Non-pigmented ciliary epithelial cell (primary cell): ENCODE data around the gene GRM5.
"Not testable (repeated sequence)": the region's sequence is repeated elsewhere in the genome, so short reads cannot be mapped to it uniquely, and the experiment has no call there.

ENCODE experiments used
- DNase-seq: peaks from one replicate; pipeline ENCODE4 v3.0.0-alpha.2; 2010; ENCODE audit warnings: low read depth

The GRM5 gene

DNA sequence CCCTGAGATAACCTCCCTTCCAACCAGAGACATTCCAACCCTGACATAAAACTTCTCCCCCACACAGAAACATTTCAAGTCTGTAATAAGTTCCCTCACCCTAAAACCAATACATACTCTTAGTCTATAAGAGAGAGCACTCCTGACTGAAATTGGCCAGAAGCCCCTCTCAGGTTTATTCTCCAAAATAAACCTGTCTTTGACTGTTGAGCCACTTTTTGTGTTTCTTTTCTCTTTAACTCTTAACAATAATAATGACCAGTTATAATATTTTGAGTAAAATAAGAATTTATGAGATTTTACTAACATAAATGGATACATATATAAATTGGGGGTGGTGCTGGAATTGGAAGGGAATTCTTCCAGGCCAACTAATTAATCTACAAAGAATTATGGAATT, 93.6 kb downstream of the GRM5 start:
- DNase-seq: no peak

GRCh38 chr11:88961621-88962020, 104.2 kb downstream of the GRM5 start:
- not testable (repeated sequence) for DNase-seq

DNA sequence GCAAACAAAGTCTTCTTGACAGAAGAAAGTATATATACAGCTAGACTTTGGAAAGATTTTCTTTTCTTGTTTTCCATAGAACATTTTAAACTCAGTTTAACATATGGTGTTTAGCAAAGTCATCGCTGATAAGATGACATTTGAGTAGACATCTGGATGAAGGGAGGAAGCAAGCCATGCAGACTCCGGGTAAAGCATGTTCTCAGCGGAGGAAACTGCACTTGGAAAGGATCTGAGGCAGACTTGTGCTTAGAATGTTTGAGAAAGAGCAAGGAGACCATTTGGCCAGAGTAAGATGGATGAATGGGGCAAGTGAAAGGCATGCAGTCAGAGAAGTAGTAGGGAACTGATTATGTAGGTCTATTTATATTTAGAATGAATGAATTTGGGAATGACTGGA, 105.9 kb downstream of the GRM5 start:
- not testable (repeated sequence) for DNase-seq

- DNase-seq: no peak
These were observed 114.8 kb downstream of the GRM5 start for GRCh38 chr11:88950975-88951374.

GRCh38 chr11:88948908-88949307, 116.9 kb downstream of the GRM5 start:
- not testable (repeated sequence) for DNase-seq

DNA sequence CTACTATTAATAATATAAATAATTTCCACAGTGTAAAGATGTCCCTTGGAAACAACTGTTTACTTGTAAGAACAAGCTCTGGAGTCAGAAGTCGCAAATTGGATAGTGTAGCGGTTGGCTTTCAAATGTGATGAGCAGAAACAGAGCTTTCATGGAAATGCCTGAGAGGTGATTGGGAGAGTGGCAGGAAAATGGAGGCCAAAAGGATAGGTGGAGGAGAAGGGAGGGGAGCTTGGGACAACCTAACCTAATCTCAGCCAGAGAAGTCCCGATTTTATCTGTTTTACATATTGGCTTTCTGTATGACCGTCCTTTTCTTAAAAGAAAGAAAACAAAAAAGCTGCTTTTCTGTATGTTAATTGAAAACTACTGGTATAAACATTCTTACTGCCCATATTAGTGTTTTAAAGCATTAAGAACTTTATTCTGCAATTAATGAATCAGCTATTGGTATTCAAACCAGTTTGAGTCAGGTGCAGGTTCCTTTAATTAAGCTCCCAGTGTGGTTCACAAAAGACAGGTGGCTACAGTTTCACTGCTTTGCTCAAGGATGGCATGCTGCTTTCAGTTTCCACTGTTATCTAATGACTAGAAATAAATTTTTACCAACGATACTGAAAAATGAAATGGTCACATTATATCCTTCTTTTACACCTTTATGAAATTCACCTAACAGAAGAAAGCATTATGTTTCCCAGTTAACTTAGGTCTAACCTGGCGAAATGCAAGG, 117.8 kb downstream of the GRM5 start:
- not testable (repeated sequence) for DNase-seq

DNA sequence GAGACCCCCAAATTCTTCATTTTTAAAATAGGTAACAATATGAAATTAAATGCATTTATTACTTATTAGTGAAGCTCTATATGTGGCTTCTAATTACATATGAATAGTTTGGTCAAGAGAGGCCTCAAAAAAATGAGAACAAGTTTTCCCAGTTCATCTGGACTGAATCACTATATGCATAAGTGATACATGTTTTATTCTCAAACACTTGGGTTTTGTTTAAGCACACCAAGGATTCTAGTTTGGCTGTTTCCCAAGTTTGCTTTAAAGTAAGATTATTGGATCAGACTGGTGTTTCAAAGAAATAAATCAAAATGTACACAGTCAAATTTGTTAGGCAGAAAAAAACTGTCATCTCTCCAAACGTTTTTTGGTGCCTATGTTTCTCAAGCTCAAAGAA, 136.1 kb downstream of the GRM5 start:
- not testable (repeated sequence) for DNase-seq

DNA sequence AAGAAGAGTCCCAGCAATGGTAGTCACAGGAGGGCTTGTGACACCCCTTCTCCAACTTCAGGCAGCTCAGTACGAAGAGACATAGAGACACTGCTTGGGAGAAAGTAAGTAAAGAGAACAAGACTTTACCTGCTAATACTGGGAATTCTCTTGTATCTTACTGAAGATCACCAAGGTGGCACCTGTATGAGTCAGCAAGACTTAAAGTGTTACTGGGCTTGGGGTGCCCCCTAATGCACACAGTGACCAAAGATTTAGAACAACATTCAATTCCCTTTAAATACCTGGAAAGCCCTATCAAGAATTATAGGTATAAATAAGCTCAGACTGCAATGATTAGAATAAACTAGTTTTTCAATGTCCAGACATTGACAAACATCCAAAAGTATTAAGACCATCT, 148.7 kb downstream of the GRM5 start:
- not testable (repeated sequence) for DNase-seq

GRCh38 chr11:88909500-88909899, 156.3 kb downstream of the GRM5 start:
- DNase-seq: no peak

DNA sequence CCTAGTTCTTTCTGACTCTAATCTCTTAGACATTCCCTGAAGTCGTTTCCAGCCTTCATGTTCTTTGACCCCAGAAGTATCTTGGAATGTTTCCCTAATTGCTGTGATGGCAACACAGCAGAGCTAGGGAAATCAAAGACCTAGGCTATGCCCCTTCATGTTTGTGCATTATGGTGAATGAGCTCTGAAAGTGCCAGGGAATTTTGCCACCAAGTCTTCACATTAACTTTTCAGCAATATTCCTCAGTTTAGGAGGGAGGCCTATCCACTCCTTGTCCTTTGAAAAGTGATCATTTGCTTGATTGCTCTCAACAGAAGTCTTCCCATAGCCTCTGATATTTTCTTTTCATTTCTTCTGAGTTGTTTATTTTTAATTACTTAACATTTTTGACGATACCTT, 164.3 kb downstream of the GRM5 start:
- DNase-seq: not testable (repeated sequence)

GRCh38 chr11:88888855-88889254, 176.9 kb downstream of the GRM5 start:
- DNase-seq: not testable (repeated sequence)

DNA sequence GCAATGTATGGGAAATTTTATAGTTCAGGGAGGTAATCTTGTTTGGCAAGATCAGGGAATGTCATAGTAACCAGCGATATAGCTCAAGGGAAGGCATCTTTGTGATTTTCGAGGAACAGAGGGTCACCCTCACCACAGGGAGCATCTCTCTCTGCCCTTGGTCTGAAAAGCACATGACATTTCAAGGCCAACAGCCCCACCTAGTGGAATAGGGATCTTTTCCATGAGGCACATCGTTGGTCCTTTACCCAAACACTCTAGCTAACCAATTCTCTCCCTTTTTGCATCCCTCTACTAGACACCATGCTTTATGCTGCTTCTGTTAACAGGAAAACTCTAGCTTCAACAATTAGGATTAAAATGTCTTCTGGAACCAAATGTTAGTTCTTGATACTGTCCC, 179.0 kb downstream of the GRM5 start:
- DNase-seq: no peak

GRCh38 chr11:88882800-88883199, 183.0 kb downstream of the GRM5 start:
- DNase-seq: not testable (repeated sequence)

DNA sequence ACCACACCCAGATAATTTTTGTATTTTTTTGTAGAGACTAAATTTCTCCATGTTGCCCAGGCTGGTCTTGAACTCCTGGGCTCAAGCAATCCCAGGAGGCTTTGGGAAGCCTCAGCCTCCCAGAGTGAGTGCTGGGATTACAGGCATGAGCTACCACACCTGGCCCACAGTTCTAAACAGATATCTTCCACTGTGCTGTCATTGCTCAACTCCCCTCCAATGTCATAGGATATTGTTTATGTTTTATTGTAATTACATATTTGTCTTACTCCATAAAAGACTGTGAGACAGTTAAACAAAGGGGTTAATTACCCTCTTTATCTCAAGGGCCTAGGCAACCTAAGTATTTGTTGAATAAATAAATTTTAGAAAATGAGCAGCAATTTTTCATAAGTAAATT, 204.2 kb downstream of the GRM5 start:
- DNase-seq: no peak

DNA sequence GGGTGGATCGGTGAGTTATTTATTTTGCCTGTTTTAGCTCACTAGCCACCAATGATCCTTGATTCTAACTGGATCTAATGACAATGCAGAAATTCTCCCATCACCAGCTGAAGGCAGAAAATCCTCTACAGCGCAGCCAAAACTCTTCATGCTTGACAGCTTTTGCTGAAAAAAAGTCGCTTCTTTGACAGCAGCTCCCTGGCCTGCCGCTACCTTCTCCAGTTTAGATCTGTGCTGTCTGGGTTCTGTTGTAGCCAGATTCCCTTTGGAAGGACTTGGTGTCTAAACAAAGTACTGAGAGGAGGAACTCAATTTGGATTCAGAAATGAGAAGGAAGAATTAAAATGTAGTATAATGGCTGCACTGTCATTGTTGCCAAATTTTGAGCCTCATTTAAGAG, 205.4 kb downstream of the GRM5 start:
- DNase-seq: not testable (repeated sequence)

- DNase-seq: not testable (repeated sequence)
These were observed 211.8 kb downstream of the GRM5 start for GRCh38 chr11:88853963-88854362.

DNA sequence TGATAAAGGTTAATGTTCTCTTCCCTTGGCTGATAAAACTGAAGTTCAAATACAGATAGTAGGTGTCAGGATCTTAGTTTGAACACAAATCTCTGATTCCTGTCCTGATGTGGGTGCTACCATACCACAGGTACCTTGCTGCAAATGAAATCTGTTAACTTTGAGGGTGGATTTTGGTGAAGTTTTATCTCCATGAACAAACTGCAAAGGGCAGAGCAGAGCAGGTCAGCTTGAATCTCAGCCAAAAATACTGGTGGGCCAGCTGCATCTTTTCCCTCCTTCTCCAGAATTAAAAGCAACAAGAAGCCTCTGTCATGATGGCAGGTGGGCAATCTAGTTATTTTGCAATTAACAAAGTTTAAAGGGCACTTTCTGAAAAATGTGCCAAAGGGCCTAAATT, 214.2 kb downstream of the GRM5 start:
- not testable (repeated sequence) for DNase-seq

DNA sequence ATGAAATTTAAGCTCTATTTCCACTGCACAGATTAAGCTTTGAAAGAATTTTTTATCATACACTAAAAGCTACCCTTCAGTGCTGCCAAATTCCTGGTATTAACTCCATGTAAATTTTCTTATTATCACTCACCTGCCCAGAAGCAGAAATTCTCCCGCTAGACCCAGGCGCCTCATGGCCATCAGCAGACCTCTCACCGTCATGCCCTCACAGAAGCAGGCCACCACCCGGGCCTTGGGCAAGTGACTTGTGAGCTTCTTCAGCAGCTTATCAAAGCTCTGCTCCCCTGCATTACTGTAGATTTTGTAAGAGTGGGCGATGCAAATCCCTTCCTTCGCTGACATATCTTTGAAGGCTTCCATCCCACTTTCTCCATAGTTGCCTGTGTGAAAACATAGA, 216.0 kb downstream of the GRM5 start:
- DNase-seq: not testable (repeated sequence)

GRCh38 chr11:88849368-88849767, 216.4 kb downstream of the GRM5 start:
- DNase-seq: peak; percentile 3

DNA sequence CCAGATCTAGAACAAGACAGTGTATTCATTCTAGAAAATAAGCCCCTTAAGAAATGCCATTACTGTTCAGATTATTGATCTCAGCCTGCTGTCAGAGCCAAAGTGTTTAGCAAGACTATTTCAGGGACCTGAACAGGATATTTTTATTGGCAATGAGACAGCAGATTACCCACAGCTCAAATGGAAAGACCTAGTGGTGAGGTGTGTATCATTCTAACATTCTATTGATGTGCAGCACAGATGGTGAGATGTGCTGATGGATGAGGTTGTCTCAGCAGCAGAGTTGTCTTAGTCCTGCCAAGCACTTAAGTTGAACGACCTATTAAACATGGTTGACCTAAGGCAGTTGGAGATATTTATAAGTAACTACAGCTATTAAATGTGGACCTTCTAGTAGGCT, 219.5 kb downstream of the GRM5 start:
- DNase-seq: not testable (repeated sequence)

GRCh38 chr11:88844941-88845340, 220.8 kb downstream of the GRM5 start:
- DNase-seq: not testable (repeated sequence)

GRCh38 chr11:88843766-88844426, 221.9 kb downstream of the GRM5 start:
- not testable (repeated sequence) for DNase-seq

- not testable (repeated sequence) for DNase-seq
These were observed 227.6 kb downstream of the GRM5 start for GRCh38 chr11:88838139-88838538.

- not testable (repeated sequence) for DNase-seq
These were observed 230.1 kb downstream of the GRM5 start for GRCh38 chr11:88835709-88836108.
